Mammary epithelial cell (primary cell): ENCODE results near the gene MDFI.

Experiments used
- CTCF ChIP-seq, 2 donors: IDR thresholded peaks in 1 of 2; conservative IDR thresholded peaks in 1 of 2; 2 replicates each; pipeline ENCODE4 v1.5.1; 2011 to 2012; ENCODE audit warnings: inconsistent platforms in 2 of 2, low read length in 2 of 2, mild to moderate bottlenecking in 2 of 2, control low read depth in 1 of 2, low read depth in 1 of 2; ENCODE audit not compliant: insufficient read depth in 1 of 2; ENCODE audit errors: extremely low read depth in 1 of 2
- EZH2 ChIP-seq: IDR thresholded peaks from 2 replicates; pipeline ENCODE4 v1.6.1; 2012; ENCODE audit warnings: low read length, inconsistent platforms, borderline replicate concordance

- TF ChIP-seq EZH2 (no peak), CTCF (conservative IDR thresholded peaks at IDR 0.05 in 1 of 2, IDR thresholded peaks at IDR 0.05 in 1 of 2; ENCODE audit: extremely low read depth in 1 of 2, insufficient read depth in 1 of 2, low read depth in 1 of 2, low read length in 2 of 2) (no peak)
These were observed 60.8 kb downstream of the MDFI start for GRCh38 chr6:41699063-41699462.
